AG09319 (cell line): ENCODE results near the gene TRAF2.

Experiments used
- DNase-seq: peaks from one replicate; pipeline ENCODE4 v3.0.0-alpha.2; 2010; ENCODE audit warnings: low read depth; ENCODE audit errors: extremely low read depth
- TF ChIP-seq, protein P1 (sequence below): IDR thresholded peaks from 2 replicates; pipeline ENCODE4 v1.5.1; 2011; ENCODE audit warnings: low read depth, mild to moderate bottlenecking, inconsistent platforms, low read length, moderate library complexity

The TRAF2 gene

DNA sequence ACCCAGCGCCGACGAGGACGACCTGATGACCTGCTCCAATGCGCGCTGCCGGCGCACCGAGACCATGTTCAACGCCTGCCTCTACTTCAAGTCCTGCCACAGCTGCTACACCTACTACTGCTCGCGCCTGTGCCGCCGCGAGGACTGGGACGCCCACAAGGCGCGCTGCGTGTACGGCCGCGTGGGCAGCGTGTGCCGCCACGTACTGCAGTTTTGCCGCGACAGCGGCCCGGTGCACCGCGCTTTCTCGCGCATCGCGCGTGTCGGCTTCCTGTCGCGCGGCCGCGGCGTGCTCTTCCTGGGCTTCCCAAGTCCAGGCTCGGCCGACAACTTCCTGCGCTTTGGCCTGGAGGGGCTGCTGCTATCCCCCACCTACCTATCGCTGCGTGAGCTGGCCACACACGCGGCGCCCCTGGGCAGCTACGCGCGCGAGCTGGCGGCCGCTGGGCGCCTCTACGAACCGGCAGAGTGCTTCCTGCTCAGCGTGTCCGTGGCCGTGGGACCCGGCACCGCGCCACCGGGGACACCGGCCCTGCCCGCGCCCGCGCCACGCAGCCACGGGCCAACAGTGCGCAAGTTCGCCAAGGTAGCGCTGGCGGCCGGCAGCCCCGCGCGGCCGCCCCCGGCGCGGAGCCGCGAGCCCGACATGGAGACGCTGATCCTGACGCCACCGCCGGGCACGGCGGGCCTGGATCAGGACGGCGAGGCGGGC is 39.8 kb upstream of the TRAF2 start:
- TF ChIP-seq, protein P1, sequence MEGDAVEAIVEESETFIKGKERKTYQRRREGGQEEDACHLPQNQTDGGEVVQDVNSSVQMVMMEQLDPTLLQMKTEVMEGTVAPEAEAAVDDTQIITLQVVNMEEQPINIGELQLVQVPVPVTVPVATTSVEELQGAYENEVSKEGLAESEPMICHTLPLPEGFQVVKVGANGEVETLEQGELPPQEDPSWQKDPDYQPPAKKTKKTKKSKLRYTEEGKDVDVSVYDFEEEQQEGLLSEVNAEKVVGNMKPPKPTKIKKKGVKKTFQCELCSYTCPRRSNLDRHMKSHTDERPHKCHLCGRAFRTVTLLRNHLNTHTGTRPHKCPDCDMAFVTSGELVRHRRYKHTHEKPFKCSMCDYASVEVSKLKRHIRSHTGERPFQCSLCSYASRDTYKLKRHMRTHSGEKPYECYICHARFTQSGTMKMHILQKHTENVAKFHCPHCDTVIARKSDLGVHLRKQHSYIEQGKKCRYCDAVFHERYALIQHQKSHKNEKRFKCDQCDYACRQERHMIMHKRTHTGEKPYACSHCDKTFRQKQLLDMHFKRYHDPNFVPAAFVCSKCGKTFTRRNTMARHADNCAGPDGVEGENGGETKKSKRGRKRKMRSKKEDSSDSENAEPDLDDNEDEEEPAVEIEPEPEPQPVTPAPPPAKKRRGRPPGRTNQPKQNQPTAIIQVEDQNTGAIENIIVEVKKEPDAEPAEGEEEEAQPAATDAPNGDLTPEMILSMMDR = no peak
- no peak for DNase-seq

DNA sequence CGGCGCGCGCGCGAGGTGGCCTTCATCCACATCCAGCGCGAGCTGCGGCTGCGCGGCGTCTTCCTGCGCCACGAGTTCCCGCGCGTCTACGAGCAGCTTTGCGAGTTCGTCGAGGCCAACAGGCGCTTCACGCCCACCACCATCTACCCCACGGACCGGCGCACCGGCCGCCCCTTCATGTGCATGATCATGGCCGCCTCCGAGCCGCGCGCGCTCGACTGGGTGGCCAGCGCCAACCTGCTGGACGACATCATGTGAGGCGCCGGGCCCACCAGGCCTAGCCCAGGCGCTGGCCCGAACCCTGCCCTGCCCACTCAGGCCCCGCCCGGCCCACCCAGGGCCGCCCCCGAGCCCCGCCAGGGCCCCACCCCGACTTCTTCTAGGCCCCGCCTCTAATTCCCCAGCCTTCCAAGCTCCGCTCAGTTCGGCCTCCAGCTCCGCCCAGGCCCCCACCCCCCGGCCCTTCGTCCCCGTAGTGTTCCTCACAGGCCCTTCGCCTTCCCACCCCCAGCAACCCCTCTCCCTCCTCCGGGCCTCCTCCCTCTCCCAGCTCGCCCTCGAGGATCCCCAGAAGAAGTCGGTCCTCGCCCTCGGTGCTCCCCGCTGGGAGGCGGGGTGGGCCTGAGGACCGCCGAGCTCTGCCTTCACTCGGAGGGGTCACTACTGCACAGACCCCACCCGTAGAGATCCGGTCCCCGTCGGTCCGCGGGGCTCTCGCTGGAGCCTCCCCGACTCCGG is 39.1 kb upstream of the TRAF2 start:
- TF ChIP-seq, protein P1 = no peak
- peak; percentile 38 for DNase-seq

DNA sequence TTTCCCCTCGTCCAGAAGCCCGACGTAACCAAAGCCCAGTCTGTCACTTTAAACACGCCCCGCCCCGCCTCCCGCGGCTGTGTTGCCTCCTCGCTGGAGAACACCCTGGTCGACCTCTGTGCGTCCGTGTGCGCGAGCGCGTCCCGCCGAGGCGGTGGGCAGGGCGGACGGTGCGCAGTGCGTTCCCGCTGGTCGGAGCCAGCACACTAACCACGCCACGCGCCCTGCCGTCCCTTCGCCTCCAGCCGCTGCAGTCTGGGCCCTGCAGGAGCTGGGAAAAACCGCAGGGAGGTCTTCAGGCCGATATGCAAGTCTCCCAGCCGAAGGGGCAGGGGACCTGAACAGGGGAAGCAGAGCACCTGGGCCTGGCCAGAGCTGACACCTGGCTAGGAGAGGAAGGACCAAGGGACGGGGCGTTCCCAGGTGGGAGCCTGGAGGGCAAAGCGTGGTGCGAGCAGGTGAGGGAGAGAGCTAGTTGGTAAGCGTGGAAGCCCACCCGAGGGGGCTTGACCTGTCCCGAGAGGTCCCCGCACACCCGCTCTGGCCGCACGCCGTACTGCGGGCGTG is 38.4 kb upstream of the TRAF2 start:
- TF ChIP-seq, protein P1 = no peak
- peak; percentile 46 for DNase-seq

DNA sequence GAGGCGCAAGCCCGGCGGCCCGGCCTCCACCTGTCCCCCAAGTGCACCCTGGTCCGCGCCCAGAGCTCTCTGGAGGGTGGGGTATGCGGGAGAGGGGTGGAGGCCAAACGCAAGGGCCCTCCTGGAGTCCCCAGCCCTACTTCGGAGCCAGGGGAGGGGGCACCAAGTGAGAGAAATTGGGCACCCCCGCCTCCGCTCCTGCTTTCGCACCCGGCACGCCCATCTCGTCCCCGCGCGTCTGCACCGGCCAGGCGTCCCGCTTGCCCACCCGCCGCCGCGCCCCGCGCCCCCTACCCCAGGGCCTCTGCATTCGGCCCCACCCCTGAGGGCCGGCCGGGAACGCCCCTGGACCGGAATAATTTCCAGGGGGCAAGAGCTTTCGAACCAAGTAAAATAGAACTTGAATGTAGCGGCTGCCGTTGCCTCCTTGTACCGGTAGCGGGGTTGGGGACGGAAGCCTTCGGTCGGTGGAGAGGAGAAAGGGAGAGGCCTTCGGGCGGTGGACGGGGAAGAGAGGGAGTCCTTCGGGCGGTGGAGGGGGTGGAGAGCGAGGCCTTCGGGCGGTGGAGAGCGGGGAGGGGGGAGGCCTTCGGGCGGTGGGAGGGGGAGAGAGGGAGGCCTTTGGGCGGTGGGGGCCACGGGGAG is 37.8 kb upstream of the TRAF2 start:
- TF ChIP-seq, protein P1 = no peak
- no peak for DNase-seq

DNA sequence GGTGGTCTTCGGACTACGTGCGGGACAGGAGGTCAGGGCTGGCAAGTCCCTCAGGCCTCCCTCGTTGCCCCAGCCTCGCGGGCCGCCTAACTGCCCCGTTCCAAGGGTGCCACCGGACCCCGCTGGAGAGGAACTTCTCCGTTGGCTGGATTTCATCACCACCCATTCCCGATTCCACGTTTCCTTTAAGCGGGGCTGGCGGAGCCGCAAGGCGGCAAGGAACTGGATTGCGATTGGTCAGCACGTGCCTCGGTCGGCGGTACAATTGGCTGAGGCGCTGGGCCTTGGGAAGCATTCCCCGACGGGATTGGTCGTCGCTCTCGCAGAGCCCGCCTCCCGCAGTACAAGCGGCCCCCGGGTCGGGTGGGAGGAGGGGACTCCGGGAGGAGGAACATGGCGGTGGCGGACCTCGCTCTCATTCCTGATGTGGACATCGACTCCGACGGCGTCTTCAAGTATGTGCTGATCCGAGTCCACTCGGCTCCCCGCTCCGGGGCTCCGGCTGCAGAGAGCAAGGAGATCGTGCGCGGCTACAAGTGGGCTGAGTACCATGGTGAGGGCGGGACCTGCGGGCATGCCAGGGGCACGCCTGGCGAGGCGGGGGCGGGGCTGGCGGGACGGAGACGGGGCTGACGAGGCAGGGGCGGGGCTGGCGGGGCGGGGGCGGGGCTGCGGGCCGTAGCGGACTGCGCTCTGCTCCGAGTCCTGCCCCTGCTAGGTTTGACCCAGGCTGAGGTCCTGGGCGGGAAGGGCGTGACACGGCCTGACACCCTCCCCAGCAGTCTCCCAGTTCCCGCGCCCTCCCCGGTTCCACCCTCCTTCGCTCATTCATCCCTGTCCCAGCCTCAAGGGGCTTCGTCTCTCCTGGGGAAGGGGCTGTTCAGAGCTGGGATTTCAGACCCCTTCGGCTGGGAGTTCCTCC is 37.0 kb upstream of the TRAF2 start, which contains the start of gene PHPT1:
Gene PHPT1, plus strand, starts transcription at position 372 of the 922 bp plus-strand sequence. Its CDS starts 22 bp downstream, at position 394.
- TF ChIP-seq, protein P1 = no peak
- DNase-seq = peak; percentile 98

DNA sequence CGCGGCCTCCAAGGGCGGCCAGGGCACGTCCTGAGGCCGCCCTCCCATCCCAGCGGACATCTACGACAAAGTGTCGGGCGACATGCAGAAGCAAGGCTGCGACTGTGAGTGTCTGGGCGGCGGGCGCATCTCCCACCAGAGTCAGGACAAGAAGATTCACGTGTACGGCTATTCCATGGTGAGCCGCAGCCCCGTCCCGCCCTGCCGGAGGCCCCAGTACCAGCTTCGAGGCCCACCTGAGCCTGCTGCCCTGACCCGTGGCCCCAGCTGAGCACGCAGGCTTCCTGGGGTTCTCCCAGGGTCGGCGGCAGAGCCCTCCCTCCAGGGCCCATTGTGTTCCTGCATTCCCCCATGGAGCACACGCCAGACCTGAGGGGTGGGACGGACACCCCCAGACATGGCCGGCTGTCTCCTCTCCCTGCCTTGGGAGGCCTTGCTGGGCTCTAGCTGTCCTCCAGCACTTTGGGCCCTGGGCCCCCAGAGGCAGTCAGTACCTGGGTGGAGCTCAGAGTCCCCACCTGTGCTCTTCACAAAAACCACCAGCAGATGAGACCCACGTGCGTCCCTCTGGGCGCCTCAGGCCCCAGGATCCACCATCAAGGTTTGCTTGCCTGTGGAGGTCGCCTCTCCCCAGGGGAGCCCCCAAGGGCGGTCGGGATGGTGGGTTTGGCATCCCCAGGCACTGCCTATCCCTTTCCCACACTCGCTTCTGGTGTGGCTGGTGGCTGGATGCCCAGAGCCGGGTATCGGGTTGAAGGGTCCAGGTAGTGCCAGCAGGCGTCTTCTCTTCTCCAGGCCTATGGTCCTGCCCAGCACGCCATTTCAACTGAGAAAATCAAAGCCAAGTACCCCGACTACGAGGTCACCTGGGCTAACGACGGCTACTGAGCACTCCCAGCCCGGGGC is 36.1 kb upstream of the TRAF2 start:
- TF ChIP-seq, protein P1 = no peak
- DNase-seq = no peak
